GM18526 (cell line): Measurements from ENCODE around the gene HBM.

Source experiments
- POLR2A ChIP-seq: IDR thresholded peaks from 3 replicates; pipeline ENCODE4 v1.6.1; 2011; ENCODE audit not compliant: insufficient read length; ENCODE audit errors: extremely low read depth

The HBM gene, protein sequence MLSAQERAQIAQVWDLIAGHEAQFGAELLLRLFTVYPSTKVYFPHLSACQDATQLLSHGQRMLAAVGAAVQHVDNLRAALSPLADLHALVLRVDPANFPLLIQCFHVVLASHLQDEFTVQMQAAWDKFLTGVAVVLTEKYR

DNA sequence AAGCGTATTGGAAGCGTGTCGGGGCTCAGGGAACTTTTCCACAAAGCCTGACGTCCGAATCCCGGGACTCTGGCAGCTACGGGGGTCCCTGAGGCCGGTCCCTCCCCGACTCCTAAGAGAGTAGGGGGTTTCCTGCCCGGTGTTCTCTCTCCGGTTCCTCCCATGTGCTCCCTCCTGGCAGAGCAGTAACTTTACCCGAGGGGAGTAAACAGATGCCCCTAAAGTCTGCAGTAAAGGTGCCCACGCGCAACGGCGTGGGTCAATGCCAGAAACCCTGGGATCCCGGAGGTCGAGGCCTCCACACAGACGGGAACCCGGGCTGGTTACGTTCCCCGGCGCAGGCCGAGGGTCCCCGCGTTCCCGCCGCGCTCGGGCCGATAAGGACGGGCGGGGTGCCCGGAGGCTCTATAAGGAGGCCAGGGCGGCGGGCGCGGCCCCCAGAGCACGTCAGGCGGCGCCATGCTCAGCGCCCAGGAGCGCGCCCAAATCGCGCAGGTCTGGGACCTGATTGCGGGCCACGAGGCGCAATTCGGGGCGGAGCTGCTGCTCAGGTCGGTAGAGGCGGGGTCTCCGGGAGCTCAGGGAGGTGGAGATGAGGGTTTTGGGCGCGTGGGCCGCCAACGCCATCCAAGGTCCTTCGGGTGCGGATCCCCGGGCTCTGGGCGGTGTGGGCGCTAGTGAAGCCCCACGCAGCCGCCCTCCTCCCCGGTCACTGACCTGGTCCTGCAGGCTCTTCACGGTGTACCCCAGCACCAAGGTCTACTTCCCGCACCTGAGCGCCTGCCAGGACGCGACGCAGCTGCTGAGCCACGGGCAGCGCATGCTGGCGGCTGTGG lies at the start of gene HBM:
Gene HBM (plus strand): TSS at position 440 of the 836 bp plus-strand sequence. CDS start 20 bp downstream, at position 460.
- no peak for TF ChIP-seq POLR2A

DNA sequence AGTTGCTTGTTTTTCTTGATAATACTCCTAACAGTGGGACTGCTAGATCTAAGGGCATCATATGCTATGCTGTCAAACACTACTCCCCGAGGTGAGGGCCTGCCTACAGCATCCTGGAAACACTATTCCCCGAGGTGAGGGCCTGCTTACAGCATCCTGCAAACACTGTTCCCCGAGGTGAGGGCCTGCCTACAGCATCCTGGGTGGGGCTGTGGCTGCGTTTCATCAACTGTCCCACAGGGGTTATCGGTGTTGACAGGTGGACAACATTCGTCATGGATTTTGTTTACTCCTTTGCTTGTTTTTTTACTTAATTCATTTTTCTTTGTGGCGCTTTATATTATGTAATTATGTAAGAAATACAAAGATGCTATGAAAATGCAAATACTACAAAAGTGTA lies 49.8 kb upstream of the HBM start:
- TF ChIP-seq POLR2A = no peak

DNA sequence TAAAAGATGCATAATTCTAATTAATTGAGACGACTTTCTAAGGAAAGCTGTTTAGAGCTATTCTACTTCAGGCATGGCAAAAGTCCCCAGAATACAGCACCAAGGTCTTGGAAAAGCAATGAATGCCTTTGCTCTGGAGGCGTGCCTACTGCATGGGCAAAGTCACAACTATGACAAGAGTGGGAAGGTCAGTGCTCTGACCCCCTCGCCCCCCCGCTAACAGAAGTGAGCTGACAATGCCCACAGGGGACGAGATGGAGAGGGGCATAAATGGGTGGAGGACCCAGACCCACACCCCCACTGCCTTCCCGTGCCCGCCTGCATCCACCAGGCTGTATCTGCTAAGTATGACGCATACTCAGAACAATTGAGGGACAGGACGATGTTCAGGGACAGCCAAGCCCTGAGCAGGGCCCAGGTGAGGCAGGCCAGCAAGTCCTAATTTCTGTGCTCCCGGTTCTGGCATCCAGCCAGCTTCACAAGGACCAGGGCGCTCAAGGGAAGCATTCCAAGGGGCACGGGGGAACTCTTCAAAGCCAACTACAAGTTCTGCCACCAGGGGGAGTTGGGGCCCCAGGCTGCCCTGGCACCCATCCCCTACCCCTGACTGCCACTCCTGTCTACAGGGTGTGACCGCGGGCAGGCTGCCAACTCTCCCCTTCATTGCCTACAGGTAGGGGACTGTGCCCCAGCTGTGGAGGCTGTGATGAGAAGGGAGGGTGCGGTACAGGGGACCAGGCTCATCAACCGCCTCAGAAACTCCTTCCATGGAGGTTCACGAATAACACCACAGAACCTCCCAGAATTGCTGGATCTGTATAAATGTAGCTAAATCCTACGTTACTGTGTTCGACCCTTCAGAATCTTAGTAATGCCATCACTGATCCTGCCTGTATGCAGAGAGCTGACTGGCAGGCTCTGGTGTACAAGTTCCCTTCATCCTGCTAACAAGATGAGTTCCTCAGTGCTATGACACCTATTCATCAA lies 48.1 kb upstream of the HBM start:
- no peak for TF ChIP-seq POLR2A

DNA sequence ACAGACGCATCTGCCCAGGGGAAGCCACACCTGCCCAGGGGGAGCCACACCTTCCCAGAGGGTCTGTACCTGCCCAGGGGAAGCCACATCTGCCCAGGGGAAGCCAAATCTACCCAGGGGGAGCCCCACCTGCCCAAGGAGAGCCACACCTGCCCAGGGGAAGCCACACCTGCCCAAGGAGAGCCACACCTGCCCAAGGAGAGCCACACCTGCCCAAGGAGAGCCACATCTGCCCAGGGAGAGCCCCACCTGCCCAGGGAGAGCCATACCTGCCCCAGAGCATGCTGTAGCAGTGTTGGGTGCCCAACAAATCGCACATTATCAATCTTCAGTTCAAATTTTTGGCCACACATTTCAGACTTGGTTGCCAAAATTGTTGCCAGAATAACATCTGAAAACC lies 46.9 kb upstream of the HBM start:
- TF ChIP-seq POLR2A = no peak

DNA sequence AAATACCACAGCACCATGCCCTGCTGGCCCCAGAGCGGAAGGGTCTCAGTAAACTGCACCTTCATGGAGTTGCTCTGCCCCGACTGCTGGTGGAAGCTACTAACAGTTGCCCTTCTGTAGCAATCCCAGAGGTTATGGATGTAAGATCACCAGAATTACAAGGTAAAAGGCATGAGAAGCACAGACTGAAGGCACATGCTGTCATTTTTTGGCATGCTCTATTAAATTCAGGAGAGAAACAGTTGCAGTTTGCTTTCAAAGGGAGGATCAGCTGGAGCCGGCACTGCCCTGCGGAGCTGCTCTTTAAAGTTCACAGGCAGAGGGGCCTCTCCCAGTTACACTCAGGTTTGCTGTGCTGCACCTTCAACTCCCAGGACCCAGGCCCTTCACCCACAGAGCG lies 46.5 kb upstream of the HBM start:
- no peak for TF ChIP-seq POLR2A

DNA sequence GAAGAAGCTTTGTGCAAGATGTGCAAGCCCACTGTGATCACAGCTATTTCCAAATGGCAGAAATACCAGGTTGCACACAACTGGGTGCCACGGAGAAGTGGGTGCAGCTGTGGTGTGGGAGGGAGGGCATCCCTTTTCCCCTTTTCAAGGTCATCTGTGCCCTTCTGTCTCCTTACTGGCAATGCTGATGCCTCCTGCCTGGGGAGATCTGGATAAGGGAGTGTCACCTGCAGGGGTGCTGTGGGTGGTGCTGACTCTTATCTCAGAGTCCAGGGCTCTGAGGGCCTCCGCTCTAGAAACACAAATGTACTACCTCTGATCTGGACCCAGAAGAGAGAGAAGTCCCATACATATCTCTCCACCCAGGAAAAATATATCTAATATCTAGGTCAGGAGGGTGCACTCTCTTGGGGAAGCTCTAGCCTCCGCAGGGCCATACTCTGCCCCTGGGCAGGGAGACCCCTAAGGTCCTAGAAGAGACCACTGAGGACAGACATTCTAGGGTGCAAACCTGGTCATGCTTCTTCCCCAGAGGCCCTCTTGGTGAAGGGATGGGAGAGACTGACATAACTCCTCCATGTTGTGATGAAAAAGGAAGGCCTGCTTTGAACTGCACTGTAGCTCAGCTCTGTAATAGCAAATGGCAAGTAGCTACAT lies 45.8 kb upstream of the HBM start:
- no peak for TF ChIP-seq POLR2A

DNA sequence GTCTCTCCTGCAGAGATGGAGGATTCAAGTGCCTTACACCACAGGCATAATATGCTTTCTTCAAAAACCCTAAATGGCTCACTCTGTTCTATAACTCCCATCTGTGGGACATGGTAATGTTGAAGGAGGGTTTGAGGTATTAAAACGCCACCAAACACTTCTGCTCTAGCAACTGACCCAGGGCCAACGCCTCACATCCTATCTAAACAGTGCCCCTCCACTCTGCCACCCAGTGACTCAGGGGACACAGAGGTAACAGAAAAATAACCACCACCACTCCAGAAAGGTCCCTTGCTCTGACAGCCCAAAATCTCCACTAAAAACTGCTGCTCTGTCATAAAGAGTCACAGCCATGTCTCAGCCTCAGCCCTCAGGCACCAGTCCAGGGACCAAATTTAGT lies 45.0 kb upstream of the HBM start:
- no peak for TF ChIP-seq POLR2A

DNA sequence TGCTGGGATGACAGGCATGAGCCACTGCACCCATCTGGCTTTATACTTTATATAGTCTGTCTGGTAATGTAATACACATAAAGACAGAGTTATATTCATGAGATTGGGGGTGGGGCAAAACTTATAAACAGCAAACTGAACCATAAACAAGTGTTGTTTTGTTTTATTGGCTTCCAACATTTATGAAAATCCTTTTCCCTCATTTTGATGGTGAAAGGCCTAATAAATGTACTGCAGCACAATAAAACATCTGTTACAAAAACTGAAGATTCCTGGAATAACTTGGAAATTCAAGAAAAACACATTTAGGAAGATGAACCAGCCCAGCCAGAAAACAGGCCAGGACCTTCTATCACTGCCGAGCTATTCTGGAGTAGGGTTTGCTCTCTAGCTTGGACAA lies 43.4 kb upstream of the HBM start:
- TF ChIP-seq POLR2A = no peak

DNA sequence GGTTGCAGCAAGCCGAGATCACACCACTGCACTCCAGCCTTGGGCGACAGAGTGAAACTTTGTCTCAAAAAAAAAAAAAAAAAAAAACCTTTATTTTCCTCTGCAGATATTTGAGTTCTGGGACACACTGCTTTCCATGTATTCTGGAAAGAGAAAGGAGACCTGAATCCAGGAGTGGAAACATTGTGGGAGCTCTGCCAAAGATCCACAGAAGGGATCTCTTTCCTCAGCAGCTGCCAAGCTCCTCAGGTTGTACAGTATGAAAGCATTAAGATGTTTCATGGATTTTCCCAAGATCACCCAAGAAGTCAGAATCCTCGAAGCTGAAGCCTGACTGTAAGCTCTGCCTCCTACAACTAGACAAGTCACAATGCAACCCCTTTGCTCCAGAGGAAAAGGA lies 40.8 kb upstream of the HBM start:
- no peak for TF ChIP-seq POLR2A

DNA sequence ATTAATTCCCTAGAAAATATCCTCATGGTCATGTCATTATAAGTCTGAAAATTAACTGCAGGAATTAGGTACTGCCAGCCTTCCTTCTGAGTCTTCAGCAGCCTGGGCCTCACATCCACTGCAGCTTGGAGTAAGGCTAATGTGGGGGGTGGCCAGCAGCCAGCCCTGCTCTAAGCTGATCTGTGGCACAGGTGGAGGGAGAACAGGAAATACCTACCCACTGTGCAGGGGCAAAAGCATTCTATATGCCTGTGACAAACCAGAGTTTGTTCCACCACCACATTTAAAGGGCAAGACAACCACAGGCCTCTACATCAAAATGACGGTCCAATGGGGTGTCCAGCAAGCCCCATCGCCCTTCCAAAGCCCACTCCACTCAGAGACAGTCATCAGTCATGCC lies 36.7 kb upstream of the HBM start:
- no peak for TF ChIP-seq POLR2A

DNA sequence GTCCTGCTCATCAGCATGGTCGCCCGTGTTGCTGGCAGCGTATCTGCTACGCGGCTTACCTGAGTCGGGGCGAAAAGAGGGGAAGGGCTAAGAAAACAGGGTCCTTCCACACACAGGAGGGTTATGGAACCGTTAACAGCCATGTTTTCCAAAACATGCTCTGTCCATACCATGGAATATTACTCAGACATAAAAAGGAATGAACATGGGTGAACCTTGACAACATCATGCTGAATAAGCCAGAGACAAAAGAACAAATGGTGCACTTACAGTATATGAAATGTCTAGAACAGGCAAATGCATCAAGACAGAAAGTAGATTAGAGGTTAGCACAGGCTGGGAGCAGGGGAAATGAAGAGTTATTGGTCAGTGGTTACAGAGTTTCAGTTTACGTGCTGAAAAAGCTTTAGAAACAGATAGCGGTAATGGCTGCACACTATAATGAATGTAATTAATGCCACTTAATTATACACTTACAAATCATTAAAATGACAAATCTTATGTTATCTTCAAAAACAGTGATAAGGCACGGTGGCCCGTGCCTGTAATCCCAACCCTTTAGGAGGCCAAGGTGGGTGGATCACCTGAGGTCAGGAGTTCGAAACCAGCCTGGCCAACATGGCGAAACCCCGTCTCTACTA lies 35.1 kb upstream of the HBM start:
- TF ChIP-seq POLR2A = no peak

DNA sequence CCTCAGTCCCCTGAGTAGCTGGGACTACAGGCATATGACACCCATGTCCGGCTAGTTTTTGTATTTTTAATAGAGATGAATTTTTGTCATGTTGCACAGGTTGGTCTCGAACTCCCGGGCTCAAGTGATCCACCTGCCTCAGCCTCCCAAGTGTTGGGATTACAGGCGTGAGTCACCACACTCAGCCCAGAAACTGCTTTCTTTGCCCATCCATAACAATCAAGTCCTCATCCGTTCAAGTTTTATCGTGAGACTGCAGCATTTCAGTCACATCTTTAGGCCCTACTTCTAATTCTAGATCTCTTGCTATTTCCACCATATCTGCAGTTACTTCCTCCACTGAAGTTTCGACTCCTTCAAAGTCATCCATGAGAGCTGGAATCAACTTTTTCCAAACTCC lies 33.7 kb upstream of the HBM start:
- TF ChIP-seq POLR2A = no peak

DNA sequence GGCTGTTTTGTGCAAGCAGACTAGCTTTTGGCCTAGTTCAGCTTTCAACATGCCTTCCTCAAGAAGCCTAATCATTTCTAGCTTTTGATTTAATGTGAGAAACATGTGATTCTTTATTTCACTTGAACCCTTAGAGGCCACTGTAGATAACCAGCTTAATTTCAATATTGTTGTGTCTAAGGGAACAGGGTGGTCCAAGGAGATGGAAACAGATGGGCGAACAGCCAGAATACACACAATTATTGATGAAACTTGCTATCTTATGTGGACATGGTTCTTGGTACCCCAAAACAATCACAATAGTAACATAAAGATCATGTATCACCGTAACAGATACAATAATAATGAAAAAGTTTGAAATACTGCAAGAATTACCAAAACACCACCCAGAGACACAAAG lies 32.1 kb upstream of the HBM start:
- no peak for TF ChIP-seq POLR2A

DNA sequence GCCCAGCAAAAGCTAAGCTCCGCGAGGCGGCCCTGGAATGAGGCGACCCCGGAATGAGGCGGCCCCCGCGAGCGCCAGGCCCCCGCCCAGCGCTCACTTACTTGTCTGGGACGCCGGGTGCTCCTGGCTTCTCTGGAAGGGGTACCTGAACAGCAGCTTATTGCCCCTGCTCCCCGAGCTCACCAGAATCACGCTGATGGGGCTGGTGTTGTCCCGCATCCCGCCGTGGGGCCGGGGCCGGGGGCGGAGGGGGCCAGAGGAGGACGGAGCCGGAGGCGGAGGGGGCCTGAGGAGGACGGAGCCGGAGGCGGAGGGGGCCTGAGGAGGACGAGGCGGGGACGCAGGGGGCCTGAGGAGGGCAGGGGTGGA lies 27.7 kb upstream of the HBM start:
- TF ChIP-seq POLR2A = no peak
